ENCODE measurements around the gene SPATA16.
A peak's percentile ranks its signal among the peaks of the same experiment; 100 is the strongest.

Gene SPATA16

DNA sequence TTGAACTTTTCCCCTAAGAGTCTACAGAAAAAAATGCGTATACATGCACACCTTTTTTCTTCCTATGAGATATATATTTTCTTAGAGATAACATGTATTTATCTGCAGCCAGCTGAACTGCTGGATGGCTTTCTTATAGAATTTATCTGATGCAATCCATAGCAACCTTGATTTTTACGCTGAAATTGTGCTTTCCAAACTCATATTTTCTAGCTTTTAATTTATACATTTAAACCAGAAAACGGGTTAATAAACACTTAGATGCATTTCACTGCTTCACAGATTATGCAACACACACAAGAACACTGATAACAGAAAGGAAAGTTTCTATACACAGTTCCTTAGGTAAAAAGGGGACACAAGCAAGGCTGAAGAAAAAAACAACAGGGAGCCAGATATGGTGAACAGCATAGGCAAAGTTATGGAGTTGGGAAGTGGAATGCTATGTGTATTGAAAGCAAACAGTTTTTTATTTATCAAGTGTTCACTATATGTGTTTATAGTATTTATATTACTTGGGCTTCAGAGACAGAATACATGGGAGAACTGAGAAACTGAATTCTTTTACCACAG lies 149.5 kb downstream of the SPATA16 start:
- TF ChIP-seq, protein P1, sequence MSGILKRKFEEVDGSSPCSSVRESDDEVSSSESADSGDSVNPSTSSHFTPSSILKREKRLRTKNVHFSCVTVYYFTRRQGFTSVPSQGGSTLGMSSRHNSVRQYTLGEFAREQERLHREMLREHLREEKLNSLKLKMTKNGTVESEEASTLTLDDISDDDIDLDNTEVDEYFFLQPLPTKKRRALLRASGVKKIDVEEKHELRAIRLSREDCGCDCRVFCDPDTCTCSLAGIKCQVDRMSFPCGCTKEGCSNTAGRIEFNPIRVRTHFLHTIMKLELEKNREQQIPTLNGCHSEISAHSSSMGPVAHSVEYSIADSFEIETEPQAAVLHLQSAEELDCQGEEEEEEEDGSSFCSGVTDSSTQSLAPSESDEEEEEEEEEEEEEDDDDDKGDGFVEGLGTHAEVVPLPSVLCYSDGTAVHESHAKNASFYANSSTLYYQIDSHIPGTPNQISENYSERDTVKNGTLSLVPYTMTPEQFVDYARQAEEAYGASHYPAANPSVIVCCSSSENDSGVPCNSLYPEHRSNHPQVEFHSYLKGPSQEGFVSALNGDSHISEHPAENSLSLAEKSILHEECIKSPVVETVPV (CRISPR knock-in tag; IDR thresholded peaks at IDR 0.05): no peak
- TF ChIP-seq, protein P2, sequence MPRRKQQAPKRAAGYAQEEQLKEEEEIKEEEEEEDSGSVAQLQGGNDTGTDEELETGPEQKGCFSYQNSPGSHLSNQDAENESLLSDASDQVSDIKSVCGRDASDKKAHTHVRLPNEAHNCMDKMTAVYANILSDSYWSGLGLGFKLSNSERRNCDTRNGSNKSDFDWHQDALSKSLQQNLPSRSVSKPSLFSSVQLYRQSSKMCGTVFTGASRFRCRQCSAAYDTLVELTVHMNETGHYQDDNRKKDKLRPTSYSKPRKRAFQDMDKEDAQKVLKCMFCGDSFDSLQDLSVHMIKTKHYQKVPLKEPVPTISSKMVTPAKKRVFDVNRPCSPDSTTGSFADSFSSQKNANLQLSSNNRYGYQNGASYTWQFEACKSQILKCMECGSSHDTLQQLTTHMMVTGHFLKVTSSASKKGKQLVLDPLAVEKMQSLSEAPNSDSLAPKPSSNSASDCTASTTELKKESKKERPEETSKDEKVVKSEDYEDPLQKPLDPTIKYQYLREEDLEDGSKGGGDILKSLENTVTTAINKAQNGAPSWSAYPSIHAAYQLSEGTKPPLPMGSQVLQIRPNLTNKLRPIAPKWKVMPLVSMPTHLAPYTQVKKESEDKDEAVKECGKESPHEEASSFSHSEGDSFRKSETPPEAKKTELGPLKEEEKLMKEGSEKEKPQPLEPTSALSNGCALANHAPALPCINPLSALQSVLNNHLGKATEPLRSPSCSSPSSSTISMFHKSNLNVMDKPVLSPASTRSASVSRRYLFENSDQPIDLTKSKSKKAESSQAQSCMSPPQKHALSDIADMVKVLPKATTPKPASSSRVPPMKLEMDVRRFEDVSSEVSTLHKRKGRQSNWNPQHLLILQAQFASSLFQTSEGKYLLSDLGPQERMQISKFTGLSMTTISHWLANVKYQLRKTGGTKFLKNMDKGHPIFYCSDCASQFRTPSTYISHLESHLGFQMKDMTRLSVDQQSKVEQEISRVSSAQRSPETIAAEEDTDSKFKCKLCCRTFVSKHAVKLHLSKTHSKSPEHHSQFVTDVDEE (CRISPR knock-in tag; IDR thresholded peaks at IDR 0.05): no peak
- TF ChIP-seq ESRRG (CRISPR knock-in tag; IDR thresholded peaks at IDR 0.05) (no peak), ZNF565 (CRISPR knock-in tag; conservative IDR thresholded peaks at IDR 0.05; ENCODE audit: low read depth) (no peak), CSDC2 (CRISPR knock-in tag; IDR thresholded peaks at IDR 0.05) (no peak), PPARA (CRISPR knock-in tag; IDR thresholded peaks at IDR 0.05; ENCODE audit: borderline replicate concordance) (no peak), SNAI2 (CRISPR knock-in tag; IDR thresholded peaks at IDR 0.05) (no peak)
- no peak for ATAC-seq

DNA sequence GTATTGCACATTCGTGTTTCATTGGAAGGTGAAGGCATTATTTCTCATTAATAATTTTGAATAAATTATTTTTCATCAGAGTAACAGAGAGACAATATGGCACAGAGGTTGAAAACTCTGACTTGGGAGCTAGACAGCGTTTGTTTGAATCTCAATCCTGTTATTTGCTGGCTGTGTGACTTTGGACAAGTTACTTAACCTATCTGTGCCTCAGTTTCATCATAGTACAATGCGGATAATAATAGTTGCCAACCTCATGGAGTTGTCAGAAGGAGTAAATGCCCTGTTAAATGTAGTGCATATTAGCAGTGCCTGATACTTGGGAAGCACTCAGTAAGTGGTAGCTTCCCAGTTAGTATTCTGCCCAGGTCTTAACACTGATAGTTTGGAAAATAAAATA lies 151.7 kb downstream of the SPATA16 start:
- no peak for ATAC-seq
- TF ChIP-seq, protein P2 (CRISPR knock-in tag; IDR thresholded peaks at IDR 0.05): no peak
- TF ChIP-seq, protein P3, sequence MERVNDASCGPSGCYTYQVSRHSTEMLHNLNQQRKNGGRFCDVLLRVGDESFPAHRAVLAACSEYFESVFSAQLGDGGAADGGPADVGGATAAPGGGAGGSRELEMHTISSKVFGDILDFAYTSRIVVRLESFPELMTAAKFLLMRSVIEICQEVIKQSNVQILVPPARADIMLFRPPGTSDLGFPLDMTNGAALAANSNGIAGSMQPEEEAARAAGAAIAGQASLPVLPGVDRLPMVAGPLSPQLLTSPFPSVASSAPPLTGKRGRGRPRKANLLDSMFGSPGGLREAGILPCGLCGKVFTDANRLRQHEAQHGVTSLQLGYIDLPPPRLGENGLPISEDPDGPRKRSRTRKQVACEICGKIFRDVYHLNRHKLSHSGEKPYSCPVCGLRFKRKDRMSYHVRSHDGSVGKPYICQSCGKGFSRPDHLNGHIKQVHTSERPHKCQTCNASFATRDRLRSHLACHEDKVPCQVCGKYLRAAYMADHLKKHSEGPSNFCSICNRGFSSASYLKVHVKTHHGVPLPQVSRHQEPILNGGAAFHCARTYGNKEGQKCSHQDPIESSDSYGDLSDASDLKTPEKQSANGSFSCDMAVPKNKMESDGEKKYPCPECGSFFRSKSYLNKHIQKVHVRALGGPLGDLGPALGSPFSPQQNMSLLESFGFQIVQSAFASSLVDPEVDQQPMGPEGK (CRISPR knock-in tag; IDR thresholded peaks at IDR 0.05; ENCODE audit: borderline replicate concordance): no peak
- TF ChIP-seq ESRRG (CRISPR knock-in tag; IDR thresholded peaks at IDR 0.05) (no peak), ARNTL (CRISPR knock-in tag; IDR thresholded peaks at IDR 0.05; ENCODE audit: borderline replicate concordance, low read depth) (no peak), CSDC2 (CRISPR knock-in tag; IDR thresholded peaks at IDR 0.05) (no peak), ISL1 (CRISPR knock-in tag; IDR thresholded peaks at IDR 0.05) (no peak), ZFP3 (CRISPR knock-in tag; IDR thresholded peaks at IDR 0.05) (no peak), BACH2 (CRISPR knock-in tag; IDR thresholded peaks at IDR 0.05; ENCODE audit: borderline replicate concordance) (no peak), RARB (CRISPR knock-in tag; IDR thresholded peaks at IDR 0.05) (no peak), ZFP30 (CRISPR knock-in tag; IDR thresholded peaks at IDR 0.05) (no peak)
- TF ChIP-seq, protein P4, sequence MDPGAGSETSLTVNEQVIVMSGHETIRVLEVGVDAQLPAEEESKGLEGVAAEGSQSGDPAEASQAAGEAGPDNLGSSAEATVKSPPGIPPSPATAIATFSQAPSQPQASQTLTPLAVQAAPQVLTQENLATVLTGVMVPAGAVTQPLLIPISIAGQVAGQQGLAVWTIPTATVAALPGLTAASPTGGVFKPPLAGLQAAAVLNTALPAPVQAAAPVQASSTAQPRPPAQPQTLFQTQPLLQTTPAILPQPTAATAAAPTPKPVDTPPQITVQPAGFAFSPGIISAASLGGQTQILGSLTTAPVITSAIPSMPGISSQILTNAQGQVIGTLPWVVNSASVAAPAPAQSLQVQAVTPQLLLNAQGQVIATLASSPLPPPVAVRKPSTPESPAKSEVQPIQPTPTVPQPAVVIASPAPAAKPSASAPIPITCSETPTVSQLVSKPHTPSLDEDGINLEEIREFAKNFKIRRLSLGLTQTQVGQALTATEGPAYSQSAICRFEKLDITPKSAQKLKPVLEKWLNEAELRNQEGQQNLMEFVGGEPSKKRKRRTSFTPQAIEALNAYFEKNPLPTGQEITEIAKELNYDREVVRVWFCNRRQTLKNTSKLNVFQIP (CRISPR knock-in tag; IDR thresholded peaks at IDR 0.05; ENCODE audit: borderline replicate concordance, low read depth): no peak
- TF ChIP-seq, protein P1 (CRISPR knock-in tag; IDR thresholded peaks at IDR 0.05): no peak

DNA sequence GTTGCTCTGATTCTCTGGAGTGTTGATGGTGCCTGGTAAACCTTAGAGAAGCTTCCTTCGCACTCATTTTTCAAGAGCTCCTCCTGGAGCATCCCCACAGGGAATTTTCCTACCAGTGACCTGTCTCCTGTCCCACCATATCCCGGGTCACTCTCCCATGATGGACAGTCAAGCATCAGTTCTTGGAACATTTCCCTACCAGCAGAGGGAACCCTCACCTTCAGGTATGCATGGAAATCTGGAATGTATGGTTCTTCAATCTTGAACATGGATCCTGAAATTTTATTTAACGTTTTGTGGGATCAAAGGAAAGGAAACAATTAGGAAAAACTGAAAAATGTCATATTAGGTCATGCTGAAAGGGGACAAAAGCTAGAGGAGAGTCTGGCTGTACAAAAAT lies 153.8 kb downstream of the SPATA16 start:
- peak; percentile 51; the same call in 1 of the 3 replicates for ATAC-seq
- TF ChIP-seq ZNF70 (CRISPR knock-in tag; IDR thresholded peaks at IDR 0.05): no peak
- no peak for TF ChIP-seq ZNF565 (CRISPR knock-in tag; conservative IDR thresholded peaks at IDR 0.05; ENCODE audit: low read depth)
- no peak for TF ChIP-seq ARNTL (CRISPR knock-in tag; IDR thresholded peaks at IDR 0.05; ENCODE audit: borderline replicate concordance, low read depth)
- no peak for TF ChIP-seq PPARA (CRISPR knock-in tag; IDR thresholded peaks at IDR 0.05; ENCODE audit: borderline replicate concordance)
- TF ChIP-seq, protein P2 (CRISPR knock-in tag; IDR thresholded peaks at IDR 0.05): no peak
- TF ChIP-seq ESRRG (CRISPR knock-in tag; IDR thresholded peaks at IDR 0.05): no peak
- TF ChIP-seq ZC3H10 (CRISPR knock-in tag; IDR thresholded peaks at IDR 0.05): no peak
- TF ChIP-seq ZFP3 (CRISPR knock-in tag; IDR thresholded peaks at IDR 0.05): no peak
- TF ChIP-seq, protein P5, sequence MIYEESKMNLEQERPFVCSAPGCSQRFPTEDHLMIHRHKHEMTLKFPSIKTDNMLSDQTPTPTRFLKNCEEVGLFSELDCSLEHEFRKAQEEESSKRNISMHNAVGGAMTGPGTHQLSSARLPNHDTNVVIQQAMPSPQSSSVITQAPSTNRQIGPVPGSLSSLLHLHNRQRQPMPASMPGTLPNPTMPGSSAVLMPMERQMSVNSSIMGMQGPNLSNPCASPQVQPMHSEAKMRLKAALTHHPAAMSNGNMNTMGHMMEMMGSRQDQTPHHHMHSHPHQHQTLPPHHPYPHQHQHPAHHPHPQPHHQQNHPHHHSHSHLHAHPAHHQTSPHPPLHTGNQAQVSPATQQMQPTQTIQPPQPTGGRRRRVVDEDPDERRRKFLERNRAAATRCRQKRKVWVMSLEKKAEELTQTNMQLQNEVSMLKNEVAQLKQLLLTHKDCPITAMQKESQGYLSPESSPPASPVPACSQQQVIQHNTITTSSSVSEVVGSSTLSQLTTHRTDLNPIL (CRISPR knock-in tag; IDR thresholded peaks at IDR 0.05; ENCODE audit: low read depth): no peak
- no peak for TF ChIP-seq SNAI2 (CRISPR knock-in tag; IDR thresholded peaks at IDR 0.05)
- TF ChIP-seq RARB (CRISPR knock-in tag; IDR thresholded peaks at IDR 0.05): no peak
- TF ChIP-seq TCF4 (CRISPR knock-in tag; IDR thresholded peaks at IDR 0.05; ENCODE audit: borderline replicate concordance): no peak

Data from SK-N-SH treated with all-trans-retinoic acid at 6 μM for 48 hours (cell line).